HepG2 (cell line): ENCODE measurements around the gene MRFAP1L1.

ENCODE experiments used
- HOXA5 ChIP-seq: sonication (generic); formaldehyde crosslinking; IDR thresholded peaks from 2 replicates; pipeline ENCODE4 v1.4.0; 2020; ENCODE audit warnings: missing genetic modification reagents
- MBD4 ChIP-seq: IDR thresholded peaks from 2 replicates; pipeline ENCODE4 v1.6.1; 2012; ENCODE audit warnings: low read length, inconsistent platforms, borderline replicate concordance
- POLR2G ChIP-seq: fragments of 200-400 bp; formaldehyde crosslinking; IDR thresholded peaks from 2 replicates; pipeline ENCODE4 v1.6.1; 2018; ENCODE audit warnings: mild to moderate bottlenecking, low read depth, low read length, moderate library complexity
- ZKSCAN1 ChIP-seq: fragments of 150-350 bp; IDR thresholded peaks from 2 replicates; pipeline ENCODE4 v1.6.1; 2014; ENCODE audit warnings: low read length
- ZNF549 ChIP-seq: sonication (generic); formaldehyde crosslinking; IDR thresholded peaks from 2 replicates; pipeline ENCODE4 v1.5.0; 2020; ENCODE audit warnings: missing genetic modification reagents
- ZNF792 ChIP-seq: IDR thresholded peaks from 2 replicates; pipeline ENCODE4 v1.6.1; 2016
- TF ChIP-seq, protein P1 (sequence below): sonication (generic); formaldehyde crosslinking; IDR thresholded peaks from 2 replicates; pipeline ENCODE4 v1.5.0; 2020; ENCODE audit warnings: mild to moderate bottlenecking, missing genetic modification reagents, moderate library complexity
- TF ChIP-seq, protein P2 (sequence below): sonication (generic); formaldehyde crosslinking; IDR thresholded peaks from 2 replicates; pipeline ENCODE4 v1.4.0; 2020; ENCODE audit warnings: mild to moderate bottlenecking, missing genetic modification reagents
- TF ChIP-seq, protein P3 (sequence below): sonication (generic); formaldehyde crosslinking; IDR thresholded peaks from 2 replicates; pipeline ENCODE4 v1.4.0; 2020; ENCODE audit warnings: missing genetic modification reagents, borderline replicate concordance
- TF ChIP-seq, protein P4 (sequence below): sonication (generic); formaldehyde crosslinking; IDR thresholded peaks from 2 replicates; pipeline ENCODE4 v1.4.0; 2020; ENCODE audit warnings: missing genetic modification reagents; ENCODE audit errors: not compliant biosample characterization
- TF ChIP-seq, protein P5 (sequence below): IDR thresholded peaks from 2 replicates; pipeline ENCODE4 v1.6.1; 2016; ENCODE audit warnings: missing genetic modification reagents, missing compliant biosample characterization

DNA sequence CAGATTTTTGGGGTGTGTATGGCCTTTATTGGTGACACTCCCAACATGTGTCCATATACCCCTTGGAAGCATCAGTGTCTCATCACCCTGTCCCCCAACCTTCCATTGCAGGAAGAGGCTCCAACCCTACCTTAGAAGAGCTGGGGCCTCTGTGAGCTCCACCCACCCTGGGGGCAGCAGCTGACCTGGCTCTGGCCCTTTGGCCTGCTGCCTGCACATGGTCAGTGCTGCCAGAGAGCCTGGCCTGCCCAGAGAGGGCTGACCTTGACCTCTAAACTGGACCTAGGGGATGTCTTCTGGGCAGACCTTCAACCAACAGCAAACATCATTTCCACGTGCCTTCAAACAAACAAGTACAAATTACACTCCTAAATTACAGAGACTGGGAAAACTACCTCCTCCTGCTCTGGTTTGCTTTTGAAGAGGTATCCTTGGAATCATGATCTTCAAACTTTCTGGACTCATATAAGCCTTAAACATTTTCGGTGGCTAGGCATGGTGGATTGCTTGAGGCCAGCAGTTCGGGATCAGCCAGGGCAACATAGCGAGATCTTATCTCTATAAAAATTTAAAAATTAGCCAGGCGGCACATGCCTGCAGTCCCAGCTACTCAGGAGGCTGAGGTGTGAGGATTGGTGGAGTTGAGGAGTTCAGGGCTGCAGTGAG is 45.6 kb upstream of the MRFAP1L1 start:
- TF ChIP-seq, protein P1, sequence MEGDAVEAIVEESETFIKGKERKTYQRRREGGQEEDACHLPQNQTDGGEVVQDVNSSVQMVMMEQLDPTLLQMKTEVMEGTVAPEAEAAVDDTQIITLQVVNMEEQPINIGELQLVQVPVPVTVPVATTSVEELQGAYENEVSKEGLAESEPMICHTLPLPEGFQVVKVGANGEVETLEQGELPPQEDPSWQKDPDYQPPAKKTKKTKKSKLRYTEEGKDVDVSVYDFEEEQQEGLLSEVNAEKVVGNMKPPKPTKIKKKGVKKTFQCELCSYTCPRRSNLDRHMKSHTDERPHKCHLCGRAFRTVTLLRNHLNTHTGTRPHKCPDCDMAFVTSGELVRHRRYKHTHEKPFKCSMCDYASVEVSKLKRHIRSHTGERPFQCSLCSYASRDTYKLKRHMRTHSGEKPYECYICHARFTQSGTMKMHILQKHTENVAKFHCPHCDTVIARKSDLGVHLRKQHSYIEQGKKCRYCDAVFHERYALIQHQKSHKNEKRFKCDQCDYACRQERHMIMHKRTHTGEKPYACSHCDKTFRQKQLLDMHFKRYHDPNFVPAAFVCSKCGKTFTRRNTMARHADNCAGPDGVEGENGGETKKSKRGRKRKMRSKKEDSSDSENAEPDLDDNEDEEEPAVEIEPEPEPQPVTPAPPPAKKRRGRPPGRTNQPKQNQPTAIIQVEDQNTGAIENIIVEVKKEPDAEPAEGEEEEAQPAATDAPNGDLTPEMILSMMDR (CRISPR knock-in tag), result 0 out of 2 replicates have a peak, but pooled peaks have one; percentile 32
- TF ChIP-seq, protein P2, sequence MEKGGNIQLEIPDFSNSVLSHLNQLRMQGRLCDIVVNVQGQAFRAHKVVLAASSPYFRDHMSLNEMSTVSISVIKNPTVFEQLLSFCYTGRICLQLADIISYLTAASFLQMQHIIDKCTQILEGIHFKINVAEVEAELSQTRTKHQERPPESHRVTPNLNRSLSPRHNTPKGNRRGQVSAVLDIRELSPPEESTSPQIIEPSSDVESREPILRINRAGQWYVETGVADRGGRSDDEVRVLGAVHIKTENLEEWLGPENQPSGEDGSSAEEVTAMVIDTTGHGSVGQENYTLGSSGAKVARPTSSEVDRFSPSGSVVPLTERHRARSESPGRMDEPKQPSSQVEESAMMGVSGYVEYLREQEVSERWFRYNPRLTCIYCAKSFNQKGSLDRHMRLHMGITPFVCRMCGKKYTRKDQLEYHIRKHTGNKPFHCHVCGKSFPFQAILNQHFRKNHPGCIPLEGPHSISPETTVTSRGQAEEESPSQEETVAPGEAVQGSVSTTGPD (CRISPR knock-in tag), result peak; percentile 83
- TF ChIP-seq, protein P3, sequence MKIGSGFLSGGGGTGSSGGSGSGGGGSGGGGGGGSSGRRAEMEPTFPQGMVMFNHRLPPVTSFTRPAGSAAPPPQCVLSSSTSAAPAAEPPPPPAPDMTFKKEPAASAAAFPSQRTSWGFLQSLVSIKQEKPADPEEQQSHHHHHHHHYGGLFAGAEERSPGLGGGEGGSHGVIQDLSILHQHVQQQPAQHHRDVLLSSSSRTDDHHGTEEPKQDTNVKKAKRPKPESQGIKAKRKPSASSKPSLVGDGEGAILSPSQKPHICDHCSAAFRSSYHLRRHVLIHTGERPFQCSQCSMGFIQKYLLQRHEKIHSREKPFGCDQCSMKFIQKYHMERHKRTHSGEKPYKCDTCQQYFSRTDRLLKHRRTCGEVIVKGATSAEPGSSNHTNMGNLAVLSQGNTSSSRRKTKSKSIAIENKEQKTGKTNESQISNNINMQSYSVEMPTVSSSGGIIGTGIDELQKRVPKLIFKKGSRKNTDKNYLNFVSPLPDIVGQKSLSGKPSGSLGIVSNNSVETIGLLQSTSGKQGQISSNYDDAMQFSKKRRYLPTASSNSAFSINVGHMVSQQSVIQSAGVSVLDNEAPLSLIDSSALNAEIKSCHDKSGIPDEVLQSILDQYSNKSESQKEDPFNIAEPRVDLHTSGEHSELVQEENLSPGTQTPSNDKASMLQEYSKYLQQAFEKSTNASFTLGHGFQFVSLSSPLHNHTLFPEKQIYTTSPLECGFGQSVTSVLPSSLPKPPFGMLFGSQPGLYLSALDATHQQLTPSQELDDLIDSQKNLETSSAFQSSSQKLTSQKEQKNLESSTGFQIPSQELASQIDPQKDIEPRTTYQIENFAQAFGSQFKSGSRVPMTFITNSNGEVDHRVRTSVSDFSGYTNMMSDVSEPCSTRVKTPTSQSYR (CRISPR knock-in tag), result peak; percentile 68; the same call in 1 of the 2 replicates
- TF ChIP-seq ZNF792 (CRISPR knock-in tag), result peak; percentile 86; the same call in 1 of the 2 replicates
- TF ChIP-seq, protein P4, sequence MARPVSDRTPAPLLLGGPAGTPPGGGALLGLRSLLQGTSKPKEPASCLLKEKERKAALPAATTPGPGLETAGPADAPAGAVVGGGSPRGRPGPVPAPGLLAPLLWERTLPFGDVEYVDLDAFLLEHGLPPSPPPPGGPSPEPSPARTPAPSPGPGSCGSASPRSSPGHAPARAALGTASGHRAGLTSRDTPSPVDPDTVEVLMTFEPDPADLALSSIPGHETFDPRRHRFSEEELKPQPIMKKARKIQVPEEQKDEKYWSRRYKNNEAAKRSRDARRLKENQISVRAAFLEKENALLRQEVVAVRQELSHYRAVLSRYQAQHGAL (CRISPR knock-in tag), result no peak
- no peak for TF ChIP-seq MBD4
- peak; percentile 55; the same call in 1 of the 2 replicates for TF ChIP-seq HOXA5
- no peak for TF ChIP-seq POLR2G
- TF ChIP-seq ZNF549 (CRISPR knock-in tag), result no peak
- no peak for TF ChIP-seq ZKSCAN1
- TF ChIP-seq, protein P5, sequence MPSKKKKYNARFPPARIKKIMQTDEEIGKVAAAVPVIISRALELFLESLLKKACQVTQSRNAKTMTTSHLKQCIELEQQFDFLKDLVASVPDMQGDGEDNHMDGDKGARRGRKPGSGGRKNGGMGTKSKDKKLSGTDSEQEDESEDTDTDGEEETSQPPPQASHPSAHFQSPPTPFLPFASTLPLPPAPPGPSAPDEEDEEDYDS, result peak; percentile 51
